ENCODE measurements around the gene MYOF.
"Not testable (repeated sequence)": the region's sequence is repeated elsewhere in the genome, so short reads cannot be mapped to it uniquely, and the experiment has no call there.

The MYOF gene

DNA sequence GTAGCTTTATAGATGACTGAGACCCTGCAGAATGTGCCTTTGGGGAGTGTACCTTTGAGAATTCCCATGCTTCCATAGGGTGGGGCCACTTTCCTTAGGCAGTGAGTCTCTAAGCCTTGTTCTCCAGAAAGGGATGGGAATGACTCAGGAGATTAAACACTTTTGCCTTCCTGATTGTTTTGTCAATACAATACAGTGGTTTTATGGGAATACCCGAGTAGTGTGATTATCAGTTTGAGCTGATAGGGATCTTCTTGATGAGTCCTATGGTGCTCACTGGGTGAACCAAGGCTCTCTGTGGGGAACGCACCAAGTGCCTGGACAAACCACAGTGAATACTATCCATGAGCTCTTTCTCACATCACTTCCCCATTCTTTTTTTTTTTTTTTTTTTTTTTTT, 6.3 kb downstream of the MYOF start:
- no peak for DNase-seq

DNA sequence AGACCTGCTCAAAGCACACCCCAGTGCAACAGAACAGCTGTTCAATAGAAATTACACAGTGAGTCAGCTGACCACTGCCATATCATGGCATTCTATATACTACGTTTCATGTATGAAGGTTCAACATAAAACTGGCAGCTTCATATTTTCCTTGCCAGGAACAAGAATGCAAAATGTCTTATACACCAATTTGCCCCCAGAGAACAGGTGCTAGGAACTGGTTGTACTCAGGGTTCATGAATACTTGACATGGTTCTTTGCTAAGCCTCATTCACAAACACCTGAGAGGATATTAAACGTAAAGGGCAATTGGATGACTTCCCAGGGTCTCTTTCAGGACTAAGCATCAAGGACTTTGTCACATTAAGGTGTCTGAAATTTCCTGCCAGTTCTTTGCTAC, 6.9 kb downstream of the MYOF start:
- DNase-seq, result no peak

DNA sequence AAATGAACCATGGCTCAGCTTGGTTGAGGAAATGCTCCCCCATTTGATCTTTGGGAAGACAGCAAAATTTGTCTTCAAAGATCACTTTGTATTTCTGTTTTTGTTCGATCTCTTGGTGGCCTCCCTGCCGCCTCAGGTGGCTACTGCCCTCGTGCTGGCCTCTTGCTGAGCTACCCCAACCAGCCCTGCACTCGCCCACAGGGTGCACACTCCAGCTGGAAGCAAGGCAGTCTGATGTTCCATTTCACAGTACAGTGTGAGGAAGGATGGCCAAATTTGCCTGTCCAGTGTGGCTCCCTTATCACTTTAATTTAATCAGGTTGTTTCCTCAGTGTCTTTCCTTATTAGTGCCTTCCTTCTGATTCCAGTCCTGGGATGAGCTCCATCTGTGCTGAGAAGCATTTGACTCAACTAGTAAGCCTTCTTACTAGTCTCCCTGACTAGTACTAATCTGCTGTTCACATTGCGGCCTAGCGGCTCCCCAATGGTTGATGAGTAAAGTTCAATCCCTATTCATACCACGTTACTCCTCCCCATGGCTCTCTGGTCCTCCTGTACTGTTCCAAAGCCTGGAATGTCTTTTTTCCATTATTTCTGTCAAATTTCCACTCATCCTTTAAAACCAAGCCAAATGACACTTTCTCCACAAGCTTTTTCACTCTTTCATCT, 8.2 kb downstream of the MYOF start:
- no peak for DNase-seq

DNA sequence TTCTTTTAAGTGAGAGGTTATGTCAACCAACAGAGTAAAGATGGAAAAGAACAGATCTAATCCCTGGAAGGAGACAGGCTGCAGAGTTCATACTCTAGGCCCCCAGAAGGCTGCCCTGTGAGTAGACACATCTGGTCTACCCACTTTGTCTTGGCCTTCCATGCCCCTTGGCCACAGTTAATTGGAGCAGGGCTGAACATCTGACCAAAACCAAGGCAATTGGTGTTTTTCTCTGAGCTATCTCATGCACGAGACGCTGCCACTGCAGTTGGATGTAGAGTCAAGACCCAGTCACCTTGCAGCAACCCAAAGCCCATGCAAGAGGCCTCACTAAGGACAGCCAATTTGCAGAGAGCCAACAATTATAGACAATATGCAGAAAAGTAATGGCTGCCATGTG, 9.0 kb downstream of the MYOF start:
- DNase-seq, result no peak

DNA sequence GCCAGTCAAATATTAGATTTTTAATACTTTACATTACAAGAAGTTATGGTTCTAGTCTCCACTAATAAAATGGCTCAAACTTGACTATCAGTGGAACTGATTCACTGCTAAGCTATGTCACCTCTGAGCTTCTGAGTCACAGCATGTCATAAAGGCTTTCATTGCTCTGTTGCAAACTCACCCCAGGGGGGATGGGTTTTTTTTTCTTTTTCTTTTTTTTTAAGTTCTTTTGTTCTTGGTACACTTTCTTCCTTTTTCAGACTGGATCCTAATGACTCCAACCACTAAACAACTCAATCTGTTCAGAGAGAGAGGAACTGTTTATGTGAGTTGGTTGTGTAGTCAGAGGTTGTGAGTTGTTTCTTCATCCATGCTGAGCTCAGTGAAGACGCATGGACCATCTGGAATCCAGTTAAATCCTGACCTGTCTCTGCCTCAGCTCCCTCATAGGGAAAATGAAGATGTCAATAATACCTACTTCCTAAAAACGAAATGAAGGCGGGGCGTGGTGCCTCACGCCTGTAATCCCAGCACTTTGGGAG, 11.0 kb downstream of the MYOF start:
- DNase-seq, result no peak

DNA sequence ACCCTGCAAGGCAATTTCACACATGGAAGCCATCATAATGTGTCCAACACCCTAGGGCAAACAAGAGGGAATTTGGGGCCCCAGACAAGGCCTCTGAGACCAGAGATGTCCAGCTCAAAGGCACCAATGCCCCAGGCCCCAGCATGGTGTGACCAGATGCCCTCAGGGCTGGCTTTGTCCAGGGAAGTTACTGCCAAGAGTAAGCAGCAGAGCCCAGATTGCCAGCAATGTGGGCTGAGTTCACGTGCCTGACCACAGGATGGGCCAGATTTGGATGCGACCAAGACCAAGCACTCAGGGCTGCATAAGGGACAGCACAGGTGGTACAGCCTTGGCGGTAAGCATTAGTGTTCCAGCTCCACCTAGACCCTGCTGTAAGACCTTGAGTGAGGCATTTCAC, 12.7 kb downstream of the MYOF start:
- no peak for DNase-seq

DNA sequence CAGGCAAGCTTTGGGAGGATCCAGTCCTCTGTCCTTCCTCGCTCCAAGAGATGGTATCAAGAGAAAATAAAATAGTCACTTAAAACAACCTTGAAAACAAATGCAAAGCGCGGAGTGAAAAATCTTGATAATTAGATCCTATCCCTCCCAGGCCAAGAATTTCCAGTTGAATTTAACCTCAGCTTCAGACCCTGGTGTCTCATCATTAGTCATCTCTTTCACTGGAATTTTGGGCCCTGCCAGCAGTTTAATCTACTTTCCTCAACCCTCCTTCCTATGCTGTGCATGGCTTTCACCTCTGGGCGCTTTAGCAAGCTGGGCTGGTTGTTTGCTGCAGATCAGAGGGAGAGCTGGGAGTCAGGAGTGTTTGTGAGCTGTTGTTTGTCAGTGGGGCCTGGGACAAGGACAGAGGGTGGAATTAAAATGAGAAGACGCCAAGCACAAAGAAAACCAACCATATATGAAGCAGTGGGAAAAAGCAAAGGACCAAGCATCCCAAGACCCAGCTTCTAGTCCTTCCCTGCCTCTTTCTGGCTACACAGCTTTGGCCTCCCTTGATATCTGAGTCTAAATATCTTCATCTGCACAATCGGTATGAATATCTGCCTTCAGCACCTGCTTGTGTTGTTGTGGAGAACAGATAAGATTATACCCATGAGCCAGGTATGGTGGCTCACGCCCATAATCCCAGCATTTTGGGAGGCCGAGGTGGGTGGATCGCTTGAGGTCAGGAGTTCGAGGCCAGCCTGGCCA, 13.5 kb downstream of the MYOF start:
- DNase-seq, result no peak

DNA sequence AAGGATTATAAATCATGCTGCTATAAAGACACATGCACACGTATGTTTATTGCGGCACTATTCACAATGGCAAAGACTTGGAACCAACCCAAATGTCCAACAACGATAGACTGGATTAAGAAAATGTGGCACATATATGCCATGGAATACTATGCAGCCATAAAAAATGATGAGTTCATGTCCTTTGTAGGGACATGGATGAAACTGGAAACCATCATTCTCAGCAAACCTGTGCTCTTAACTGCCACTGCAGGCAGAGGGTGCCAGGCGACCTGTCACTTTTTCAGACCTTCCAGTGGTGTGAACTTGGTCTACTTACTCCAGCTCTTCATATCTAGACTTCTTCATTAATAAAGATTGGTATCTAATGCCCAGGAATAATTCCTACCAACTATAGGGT, 14.5 kb downstream of the MYOF start:
- DNase-seq, result not testable (repeated sequence)

DNA sequence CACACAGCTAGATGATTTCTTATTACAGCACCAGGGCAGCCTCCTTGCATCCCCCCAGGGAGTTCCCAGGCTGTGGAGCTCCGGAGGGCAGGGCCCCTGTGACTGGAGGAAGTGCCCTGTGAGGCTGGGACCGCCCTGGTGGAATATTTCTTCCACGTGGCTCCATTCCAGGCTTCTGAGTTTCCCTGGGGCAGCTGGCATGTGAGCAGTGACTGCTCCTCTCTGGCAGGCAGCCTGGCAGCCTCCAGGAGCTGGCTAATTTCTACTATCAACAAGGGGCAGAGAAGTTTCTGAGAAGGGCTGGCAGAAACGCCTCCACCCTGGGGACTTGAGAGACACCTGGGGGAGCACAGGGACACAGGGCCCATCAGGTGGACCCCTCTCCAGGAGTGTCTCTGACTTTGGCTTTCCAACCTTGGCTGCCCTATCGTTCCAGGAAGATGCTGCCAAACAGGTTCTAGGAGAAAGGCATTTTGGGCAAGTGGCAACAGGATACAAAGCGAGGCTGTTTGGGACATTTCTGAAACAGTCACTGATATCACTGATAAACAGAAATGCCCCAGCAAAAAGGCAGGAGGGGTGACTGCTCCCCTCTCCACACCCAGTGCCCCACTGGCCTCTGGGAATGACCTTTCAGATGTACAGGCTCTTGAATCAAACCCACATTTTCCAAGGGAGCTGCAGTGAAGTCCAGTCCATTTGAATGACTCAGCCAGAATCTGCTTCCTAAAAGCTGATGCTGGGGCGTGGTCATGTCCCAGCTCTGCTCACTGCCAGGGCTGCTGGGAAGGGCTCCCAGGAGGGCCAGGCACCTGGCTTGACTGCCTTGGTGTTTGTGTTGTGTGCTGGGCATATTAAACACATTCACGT, 16.1 kb downstream of the MYOF start:
- peak; percentile 67 for DNase-seq

DNA sequence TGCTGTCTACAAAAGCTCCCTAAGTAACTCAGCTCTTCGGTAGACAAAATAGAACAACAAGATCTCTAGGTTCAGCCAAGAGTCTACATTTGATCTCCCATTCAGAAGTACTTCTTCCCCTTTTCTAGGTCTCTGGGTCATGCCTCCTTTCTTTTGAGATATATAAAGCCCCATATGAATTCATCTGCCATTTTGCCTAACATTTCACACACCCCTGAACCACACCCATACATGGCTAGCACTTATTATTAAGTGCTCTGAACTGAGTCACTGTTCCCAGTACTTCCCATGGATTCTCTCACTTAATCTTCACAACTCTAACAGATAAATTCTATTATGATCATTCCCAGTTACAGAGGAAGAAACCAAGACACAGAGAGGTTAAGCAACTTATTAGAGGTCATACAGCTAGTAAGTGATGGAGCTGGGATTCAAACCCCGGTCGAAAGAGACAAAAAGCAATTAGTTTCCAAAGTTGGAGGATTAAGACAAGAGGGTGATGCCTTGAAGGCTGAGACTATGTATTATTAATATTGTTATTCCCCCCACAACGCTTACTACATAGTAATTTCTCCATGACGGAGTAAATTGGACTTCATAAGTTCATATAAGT, 17.3 kb downstream of the MYOF start:
- no peak for DNase-seq

DNA sequence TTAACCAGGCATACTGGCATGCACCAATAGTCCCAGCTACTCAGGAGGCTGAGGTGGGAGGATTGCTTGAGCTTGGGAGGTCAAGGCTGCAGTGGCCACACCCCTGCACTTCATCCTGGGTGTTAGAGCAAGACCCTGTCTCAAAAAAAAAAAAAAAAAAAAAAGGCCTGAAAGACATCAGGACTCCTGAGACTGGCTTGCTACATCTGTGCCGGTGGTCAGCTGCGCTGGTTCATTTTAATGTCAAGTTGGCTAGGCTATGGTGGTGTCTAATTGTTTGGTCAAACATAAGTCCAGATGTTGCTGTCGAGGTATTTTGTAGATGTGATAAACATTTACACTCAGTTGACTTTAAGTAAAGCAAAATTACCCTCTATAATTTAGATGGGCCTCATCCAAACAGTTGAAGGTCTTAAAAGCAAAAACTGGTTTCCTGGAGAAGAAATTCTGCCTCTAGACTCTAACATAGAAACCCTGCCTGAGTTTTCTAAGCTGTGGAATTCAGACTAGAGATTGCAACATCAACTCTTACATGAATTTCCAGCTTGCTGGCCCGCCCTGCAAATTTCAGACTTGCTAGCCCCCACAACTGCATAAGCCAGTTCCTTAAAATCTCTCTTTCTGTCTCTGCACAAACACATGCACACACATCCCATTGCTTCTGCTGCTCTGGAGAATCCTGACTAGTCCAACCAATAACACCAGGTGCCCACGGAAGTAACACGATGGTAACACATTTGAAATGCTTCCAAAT, 18.2 kb downstream of the MYOF start:
- DNase-seq, result no peak

DNA sequence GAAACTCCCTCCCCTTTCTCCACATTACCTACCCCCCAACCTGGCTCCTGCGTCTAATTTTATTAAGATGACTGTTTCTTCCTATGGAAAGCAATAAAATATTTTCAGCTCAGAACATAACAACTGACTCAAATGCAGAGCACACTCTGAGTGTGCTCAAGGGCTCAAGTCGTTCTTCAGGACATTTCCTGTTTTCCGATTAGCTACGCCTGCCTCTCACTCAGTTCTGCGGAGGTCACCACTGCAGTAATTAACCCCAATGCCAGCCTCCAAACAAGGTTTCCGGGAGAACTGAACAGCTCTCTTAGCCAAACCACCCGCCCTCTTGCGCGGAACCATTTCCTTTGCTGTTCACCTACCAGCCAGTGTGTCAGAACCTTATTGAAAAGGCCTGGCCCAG, 19.3 kb downstream of the MYOF start:
- no peak for DNase-seq

DNA sequence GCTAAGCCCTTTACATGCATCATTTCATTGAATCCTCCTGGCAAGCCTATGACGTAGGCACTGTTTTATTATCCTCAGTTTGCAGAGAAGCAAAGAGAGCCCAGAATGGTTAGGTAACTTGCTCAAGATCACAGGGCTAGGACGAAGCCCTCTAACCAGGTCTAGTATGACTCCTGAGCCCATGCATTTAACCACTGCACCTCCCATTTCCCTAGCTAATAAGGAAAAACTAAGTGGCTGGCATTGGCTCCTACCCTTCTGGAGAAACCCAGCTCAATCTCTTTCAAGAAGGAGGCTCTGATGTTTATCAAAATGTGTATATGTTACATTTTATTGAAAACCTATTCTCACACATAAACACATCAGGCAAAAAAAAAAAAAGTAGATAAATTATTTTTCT, 19.8 kb downstream of the MYOF start:
- no peak for DNase-seq

DNA sequence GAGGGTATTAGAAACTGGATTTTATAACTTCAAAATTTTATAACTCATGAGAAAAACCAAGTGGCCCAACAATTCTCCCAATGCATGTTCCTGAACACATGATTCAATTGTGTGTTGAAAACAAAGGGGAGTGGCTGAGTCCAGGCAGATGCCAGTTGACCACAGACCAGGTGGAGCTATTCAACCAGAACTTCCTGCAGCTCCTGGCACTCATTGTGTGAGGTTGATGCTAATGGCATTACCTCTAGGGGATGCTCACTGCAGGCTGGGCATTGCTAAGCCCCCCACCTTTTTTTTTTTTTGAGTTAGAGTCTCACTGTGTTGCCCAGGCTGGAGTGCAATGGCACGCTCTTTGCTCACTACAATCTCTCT, 20.3 kb downstream of the MYOF start:
- peak; percentile 81 for DNase-seq

DNA sequence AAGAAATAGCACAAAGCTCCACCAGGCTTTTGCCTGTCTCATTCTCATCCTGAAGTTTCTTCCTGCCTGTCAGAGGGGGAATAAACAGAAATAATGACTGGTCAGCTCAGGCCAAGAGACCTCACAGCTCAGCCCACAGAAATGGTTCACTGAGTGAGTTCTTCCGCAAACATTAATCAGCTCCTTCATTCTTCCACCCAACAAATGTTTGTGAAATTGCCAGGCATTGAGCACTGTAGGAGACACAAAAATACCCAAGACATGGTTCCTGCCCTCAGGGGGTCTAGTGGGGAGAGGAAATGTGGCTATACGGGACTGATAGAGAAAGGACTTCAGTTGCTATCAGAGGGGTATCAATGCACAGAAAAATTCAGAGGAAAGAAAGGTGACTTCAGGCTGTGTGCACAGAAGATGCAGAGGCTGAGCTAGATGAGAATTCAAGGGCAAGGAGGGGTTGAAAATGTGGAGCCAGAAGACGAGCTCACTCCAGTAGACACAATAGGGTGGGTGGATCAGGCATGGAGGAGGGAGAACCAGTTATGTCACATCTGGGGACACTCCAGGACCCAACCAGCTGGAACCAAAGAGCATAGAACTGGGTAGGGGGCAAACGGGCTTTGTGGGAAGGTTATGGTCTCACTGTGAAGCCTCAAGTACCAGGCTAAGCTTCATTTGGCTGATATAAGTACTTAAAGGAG, 20.9 kb downstream of the MYOF start:
- DNase-seq, result peak; percentile 84

DNA sequence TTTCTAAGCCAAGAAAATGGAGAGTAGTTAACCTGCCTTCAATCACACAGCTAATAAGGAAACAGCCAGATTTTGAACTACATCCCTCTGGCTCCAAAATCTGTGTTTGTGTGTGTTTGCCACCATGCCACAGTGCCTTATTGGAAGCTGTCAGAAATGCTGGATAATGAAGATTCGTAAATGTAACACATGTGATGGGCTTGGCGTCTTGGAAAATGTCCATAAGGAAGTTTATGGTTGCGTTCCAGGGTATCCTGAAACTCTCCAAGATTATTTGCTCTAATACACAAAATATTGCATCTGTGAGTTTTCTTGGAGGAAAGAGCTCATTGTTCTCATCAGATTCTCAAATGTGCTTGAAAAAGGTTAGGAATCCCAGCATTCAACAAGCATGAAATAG, 22.7 kb downstream of the MYOF start:
- DNase-seq, result no peak

DNA sequence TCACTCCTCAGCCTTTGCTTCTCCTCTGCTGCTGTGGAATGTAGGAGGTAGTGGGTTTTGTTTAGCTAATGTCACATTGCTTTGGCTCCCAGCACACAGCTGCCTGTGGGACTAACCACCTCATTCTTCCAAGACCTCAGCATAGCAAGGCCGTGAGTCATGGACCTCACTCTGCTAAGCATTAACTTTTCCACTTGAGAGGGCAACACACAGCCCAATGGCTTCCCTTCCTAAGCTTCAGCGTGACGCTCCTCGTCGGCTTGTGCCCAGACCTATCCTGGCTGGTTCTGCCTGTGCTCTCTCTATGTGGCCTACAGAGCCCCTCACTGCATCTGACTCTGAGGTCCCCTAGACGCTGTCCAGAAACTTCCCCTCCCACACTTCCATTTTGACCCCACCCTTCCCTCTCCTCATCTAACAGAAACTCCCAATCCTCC, 23.3 kb downstream of the MYOF start:
- DNase-seq, result no peak

DNA sequence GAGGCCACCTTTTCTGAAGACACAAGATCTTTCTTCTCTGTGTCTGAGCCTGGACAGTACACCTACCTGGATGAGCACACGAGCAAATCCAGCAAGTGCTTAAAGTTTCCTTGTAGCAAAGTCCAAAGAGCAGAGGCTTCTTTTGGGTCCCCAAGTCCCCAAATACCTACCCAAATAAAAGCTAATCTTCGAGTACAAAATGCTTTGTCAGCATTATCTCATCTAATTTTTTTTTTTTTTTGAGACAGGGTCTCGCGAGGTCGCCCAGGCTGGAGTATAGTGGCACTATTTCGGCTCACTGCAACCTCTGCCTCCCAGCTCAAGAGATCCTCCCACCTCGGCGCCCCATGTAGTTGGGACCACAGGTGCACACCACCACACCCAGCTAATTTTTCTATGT, 24.6 kb downstream of the MYOF start:
- no peak for DNase-seq

DNA sequence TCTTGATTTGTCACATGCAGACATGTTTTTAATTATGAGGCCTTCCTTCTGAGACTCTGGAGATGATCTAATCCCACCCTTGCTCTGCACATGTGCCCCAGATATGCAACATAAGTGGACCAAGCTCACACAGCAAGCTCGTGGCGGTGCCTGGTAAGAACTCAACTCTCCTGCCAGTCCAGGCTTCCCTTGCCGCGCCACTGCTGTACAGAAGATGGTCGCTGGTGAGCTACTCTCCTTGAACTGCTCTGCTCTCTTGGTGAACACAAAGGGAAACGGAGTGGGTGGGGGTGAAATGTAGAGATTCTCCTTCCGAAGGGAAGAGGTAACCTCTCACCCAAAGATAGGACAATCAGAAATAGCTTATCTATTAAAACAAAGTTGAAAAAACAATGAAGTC, 25.7 kb downstream of the MYOF start:
- DNase-seq, result no peak

DNA sequence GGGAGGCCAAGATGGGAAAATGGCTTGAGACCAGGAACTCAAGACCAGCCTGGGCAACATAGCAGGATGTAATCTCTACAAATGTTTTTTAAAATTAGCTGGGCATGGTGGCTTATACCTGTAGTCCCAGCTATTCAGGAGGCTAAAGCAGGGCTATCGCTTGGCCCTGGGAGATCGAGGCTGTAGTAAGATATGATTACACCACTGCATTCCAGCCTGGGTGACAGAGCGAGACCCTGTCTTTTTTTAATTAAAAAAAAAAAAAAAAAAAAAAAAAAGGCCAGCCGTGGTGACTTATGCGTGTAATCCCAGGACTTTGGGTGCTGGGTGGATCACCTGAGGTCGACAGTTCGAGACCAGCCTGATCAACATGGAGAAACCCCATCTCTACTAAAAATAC, 27.4 kb downstream of the MYOF start:
- DNase-seq, result no peak

DNA sequence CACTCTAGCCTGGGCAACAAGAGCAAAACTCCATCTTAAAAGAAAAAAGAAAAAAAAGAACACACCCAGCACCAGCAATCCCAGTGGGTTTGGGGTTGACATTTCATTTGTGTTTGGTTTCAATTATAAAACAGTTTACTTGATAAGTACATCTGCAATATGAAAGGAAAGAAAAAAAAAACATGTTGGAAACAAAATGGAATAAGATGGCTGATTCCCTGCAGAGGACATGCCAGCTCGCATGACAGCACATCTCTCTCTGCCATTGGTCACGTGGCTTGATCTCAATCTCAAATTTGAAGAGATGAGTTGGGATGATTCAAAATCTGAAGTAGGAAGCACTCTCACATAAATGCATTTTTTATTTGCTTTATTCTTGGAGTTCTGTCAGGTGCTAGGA, 28.0 kb downstream of the MYOF start:
- DNase-seq, result no peak

DNA sequence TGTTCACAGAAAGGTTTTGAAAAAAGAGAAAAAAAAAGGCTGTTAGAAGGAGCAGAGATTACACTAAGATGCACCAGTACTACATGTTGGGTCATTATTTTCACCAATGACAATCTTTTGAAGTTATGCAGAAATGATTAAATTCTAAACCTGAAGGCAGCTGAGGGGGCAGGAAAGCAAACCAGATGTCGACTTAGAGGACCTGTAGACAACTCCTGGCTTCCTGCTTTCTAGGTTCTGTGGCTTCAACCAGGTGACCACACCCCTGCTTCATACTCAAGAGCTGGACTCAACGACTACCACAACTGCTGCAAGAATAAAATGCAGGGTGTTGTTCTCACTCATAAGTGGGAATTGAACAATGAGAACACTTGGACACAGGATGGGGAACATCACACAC, 30.0 kb downstream of the MYOF start:
- DNase-seq, result no peak

Data from NCI-H345 (cell line).